OCI-LY3 (cell line): ENCODE results near the gene MCF2L2.

Source experiments
- H2AFZ ChIP-seq: fragments of 200-600, 300-600 bp; shearing (Covaris generic); 2 replicates; pipeline ENCODE4 v1.6.0; 2014; ENCODE audit warnings: antibody characterized with exemption, low read depth, low read length
- H3K27ac ChIP-seq: fragments of 200-600, 300-600 bp; sonication (generic); 2 replicates; pipeline ENCODE4 v1.5.1; 2014; ENCODE audit warnings: mild to moderate bottlenecking, low read length, moderate library complexity, mixed read lengths
- H3K27me3 ChIP-seq: fragments of 200-600, 300-600 bp; sonication (generic); 2 replicates; pipeline ENCODE4 v1.6.1; 2014; ENCODE audit warnings: low read depth, low read length, mixed read lengths
- H3K36me3 ChIP-seq: fragments of 200-600, 300-600 bp; sonication (generic); replicated peaks from 2 replicates; pipeline ENCODE3; 2014; ENCODE audit warnings: low read depth, low read length, mixed read lengths
- H3K4me1 ChIP-seq: fragments of 300-600, 200-600 bp; sonication (generic); 2 replicates; pipeline ENCODE4 v1.6.1; 2014; ENCODE audit warnings: low read length, mixed read lengths
- H3K4me2 ChIP-seq: fragments of 200-600, 300-600 bp; sonication (generic); 2 replicates; pipeline ENCODE4 v1.6.1; 2014; ENCODE audit warnings: low read length, mixed read lengths
- H3K4me3 ChIP-seq: fragments of 300-600, 200-600 bp; sonication (generic); 2 replicates; pipeline ENCODE4 v1.5.1; 2014; ENCODE audit warnings: antibody characterized with exemption, mild to moderate bottlenecking, low read length, moderate library complexity
- H3K79me2 ChIP-seq: fragments of 300-600, 200-600 bp; shearing (Covaris generic); 2 replicates; pipeline ENCODE4 v1.6.1; 2014; ENCODE audit warnings: mild to moderate bottlenecking, low read length, mixed read lengths
- H3K9ac ChIP-seq: fragments of 300-600, 200-600 bp; shearing (Covaris generic); 2 replicates; pipeline ENCODE4 v1.6.0; 2014; ENCODE audit warnings: mild to moderate bottlenecking, low read length, moderate library complexity
- H3K9me3 ChIP-seq: fragments of 200-600, 300-600 bp; shearing (Covaris generic); 2 replicates; pipeline ENCODE4 v1.6.1; 2014; ENCODE audit warnings: low read length, mixed read lengths; ENCODE audit not compliant: insufficient read depth
- H4K20me1 ChIP-seq: fragments of 200-600, 300-600 bp; sonication (generic); 2 replicates; pipeline ENCODE4 v1.6.1; 2016; ENCODE audit warnings: low read length, mixed read lengths; ENCODE audit not compliant: insufficient read depth
- EZH2phosphoT487 ChIP-seq: fragments of 200-600 bp; shearing (Covaris generic); IDR thresholded peaks from 2 replicates; pipeline ENCODE4 v1.6.1; 2018; ENCODE audit warnings: antibody characterized with exemption, mixed run types, low read depth
- TF ChIP-seq, protein P1 (sequence below): fragments of 200-600, 300-600 bp; sonication (generic); IDR thresholded peaks from 2 replicates; pipeline ENCODE4 v1.5.1; 2014; ENCODE audit warnings: antibody characterized with exemption, low read length, low read depth

The MCF2L2 gene

DNA sequence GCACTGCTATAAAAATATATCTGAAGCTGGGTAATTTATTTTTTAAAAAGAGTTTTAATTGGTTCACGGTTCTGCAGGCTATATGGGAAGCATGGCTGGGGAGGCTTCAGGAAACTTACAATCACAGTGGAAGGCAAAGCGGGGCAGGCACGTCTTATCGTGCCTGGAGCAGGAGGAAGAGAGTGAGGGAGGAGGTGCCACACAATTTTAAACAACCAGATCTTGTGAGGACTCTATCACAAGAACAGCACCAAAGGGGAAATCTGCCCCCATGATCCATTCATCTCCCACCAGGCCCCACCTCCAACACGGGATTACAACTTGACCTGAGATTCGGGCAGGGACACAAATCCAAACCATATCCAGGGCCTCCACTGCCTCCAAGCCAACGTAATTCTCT, 75.0 kb downstream of the MCF2L2 start:
- H3K4me3 ChIP-seq, result no peak overlapping the region
- peaks cover 15% of the 10 kb centered on the region; the same call in 1 of the 2 replicates for H3K27me3 ChIP-seq
- H3K9ac ChIP-seq, result no peak overlapping the region
- H3K36me3 ChIP-seq, result no peaks in the 10 kb centered on the region
- no peak for TF ChIP-seq EZH2phosphoT487
- TF ChIP-seq, protein P1, sequence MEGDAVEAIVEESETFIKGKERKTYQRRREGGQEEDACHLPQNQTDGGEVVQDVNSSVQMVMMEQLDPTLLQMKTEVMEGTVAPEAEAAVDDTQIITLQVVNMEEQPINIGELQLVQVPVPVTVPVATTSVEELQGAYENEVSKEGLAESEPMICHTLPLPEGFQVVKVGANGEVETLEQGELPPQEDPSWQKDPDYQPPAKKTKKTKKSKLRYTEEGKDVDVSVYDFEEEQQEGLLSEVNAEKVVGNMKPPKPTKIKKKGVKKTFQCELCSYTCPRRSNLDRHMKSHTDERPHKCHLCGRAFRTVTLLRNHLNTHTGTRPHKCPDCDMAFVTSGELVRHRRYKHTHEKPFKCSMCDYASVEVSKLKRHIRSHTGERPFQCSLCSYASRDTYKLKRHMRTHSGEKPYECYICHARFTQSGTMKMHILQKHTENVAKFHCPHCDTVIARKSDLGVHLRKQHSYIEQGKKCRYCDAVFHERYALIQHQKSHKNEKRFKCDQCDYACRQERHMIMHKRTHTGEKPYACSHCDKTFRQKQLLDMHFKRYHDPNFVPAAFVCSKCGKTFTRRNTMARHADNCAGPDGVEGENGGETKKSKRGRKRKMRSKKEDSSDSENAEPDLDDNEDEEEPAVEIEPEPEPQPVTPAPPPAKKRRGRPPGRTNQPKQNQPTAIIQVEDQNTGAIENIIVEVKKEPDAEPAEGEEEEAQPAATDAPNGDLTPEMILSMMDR, result no peak
- no peaks in the 10 kb centered on the region for H3K79me2 ChIP-seq
- H3K4me1 ChIP-seq, result no peaks in the 10 kb centered on the region
- no peak overlapping the region for H3K4me2 ChIP-seq
- no peak overlapping the region for H3K27ac ChIP-seq
- no peak overlapping the region for H2AFZ ChIP-seq
- H3K9me3 ChIP-seq, result no peaks in the 10 kb centered on the region
- no peaks in the 10 kb centered on the region for H4K20me1 ChIP-seq

DNA sequence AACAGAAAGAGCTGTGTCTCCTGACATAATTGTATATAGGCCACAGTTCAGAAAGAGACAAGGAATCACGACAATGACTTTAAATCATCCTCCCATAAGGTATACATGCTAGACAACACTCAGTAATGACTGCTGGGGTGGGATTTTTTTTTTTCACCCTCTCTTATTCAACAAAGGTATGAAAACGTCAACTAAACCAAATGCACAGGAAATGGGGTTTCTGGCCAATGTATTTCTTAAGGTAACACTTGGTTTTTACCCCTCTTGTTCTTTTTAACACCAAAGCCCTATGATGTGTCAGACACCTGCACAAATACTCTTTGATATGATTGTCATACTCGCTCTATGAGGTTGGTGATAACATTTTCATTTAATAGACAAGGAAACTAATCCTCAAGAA, 78.3 kb downstream of the MCF2L2 start:
- no peak overlapping the region for H2AFZ ChIP-seq
- peaks cover 8% of the 10 kb centered on the region; the same call in 1 of the 2 replicates for H3K27me3 ChIP-seq
- H3K9me3 ChIP-seq, result no peaks in the 10 kb centered on the region
- H3K9ac ChIP-seq, result no peak overlapping the region
- H3K4me2 ChIP-seq, result no peak overlapping the region
- TF ChIP-seq, protein P1, result no peak
- TF ChIP-seq EZH2phosphoT487, result no peak
- no peak overlapping the region for H3K27ac ChIP-seq
- no peaks in the 10 kb centered on the region for H3K79me2 ChIP-seq
- no peaks in the 10 kb centered on the region for H3K4me1 ChIP-seq
- no peaks in the 10 kb centered on the region for H3K36me3 ChIP-seq
- no peak overlapping the region for H3K4me3 ChIP-seq
- no peaks in the 10 kb centered on the region for H4K20me1 ChIP-seq

DNA sequence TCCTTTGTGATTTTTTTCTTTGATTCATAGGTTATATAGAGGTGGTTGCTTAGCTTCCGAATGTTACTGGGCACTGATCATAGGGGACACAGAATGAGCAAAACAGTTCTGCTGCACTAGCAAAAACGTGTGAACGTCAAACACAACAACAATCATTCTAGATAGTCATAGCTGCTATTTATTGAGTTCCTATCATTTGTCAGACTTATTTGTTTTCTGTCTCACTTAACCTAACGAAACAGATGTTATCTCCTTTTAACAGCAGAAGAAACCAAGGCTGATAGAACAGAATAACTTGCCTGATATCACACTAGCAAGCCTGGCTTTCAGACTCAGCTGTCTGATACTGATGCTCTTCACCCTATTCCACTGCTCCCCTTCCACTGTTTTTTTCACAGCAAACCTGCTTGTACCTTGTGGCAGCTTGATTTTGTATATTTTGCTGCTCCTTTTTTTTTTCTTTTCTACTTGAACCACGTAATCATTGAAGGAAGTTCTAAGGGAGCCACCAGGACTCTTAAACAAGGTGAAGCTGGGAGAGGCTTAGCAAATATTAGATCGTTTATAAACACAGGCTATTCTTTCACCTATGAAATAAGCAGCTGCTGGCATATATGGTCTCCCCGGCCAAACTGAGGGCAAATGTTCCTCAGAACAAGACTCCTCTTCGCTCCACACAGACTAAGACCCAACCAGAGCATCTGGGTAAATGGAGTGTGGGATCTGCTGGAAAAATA, 78.8 kb downstream of the MCF2L2 start:
- H3K36me3 ChIP-seq, result no peaks in the 10 kb centered on the region
- no peak overlapping the region for H3K27ac ChIP-seq
- H4K20me1 ChIP-seq, result no peaks in the 10 kb centered on the region
- H3K9me3 ChIP-seq, result no peaks in the 10 kb centered on the region
- peaks cover 8% of the 10 kb centered on the region; the same call in 1 of the 2 replicates for H3K27me3 ChIP-seq
- H3K79me2 ChIP-seq, result no peaks in the 10 kb centered on the region
- no peak overlapping the region for H2AFZ ChIP-seq
- no peak for TF ChIP-seq EZH2phosphoT487
- TF ChIP-seq, protein P1, result no peak
- H3K4me2 ChIP-seq, result no peak overlapping the region
- H3K4me3 ChIP-seq, result no peak overlapping the region
- H3K9ac ChIP-seq, result no peak overlapping the region
- H3K4me1 ChIP-seq, result no peaks in the 10 kb centered on the region

GRCh38 chr3:183342824-183343223, 85.6 kb downstream of the MCF2L2 start:
- H4K20me1 ChIP-seq, result no peaks in the 10 kb centered on the region
- no peaks in the 10 kb centered on the region for H3K9me3 ChIP-seq
- H3K36me3 ChIP-seq, result no peaks in the 10 kb centered on the region
- TF ChIP-seq, protein P1, result no peak
- no peak for TF ChIP-seq EZH2phosphoT487
- H3K27me3 ChIP-seq, result no peaks in the 10 kb centered on the region
- H3K4me1 ChIP-seq, result no peaks in the 10 kb centered on the region
- H3K79me2 ChIP-seq, result no peaks in the 10 kb centered on the region
- H3K4me3 ChIP-seq, result no peak overlapping the region
- H3K9ac ChIP-seq, result no peak overlapping the region
- no peak overlapping the region for H3K4me2 ChIP-seq
- no peak overlapping the region for H2AFZ ChIP-seq
- no peak overlapping the region for H3K27ac ChIP-seq
